Measurements from ENCODE around the gene TMEM54. TPM values are rescaled to one million over a fixed set of nuclear protein-coding genes. Genes with fewer than 3 reads are reported as not detected.

Gene TMEM54
- total and polyA plus RNA-seq, 2 donors (not counting 1 experiment from before 2014, with no cell fraction given): 0.13 TPM; not detected in 1

- no peak overlapping the region for H3K4me3 ChIP-seq (ENCODE audit: control extremely low read depth in 1 of 5, extremely low read depth in 1 of 5, insufficient read depth in 1 of 5, low read depth in 2 of 5, low read length in 4 of 5)
- H3K9ac ChIP-seq (ENCODE audit: low read length): no peak overlapping the region
- TF ChIP-seq EZH2 (IDR thresholded peaks at IDR 0.05; ENCODE audit: borderline replicate concordance, insufficient read depth, low read depth, low read length, poor library complexity, severe bottlenecking) (no peak), CTCF (IDR thresholded peaks at IDR 0.05) (no peak)
- no peaks in the 10 kb centered on the region for H3K27me3 ChIP-seq (replicated peaks in 1 of 4; ENCODE audit: control extremely low read depth in 1 of 4, control insufficient read depth in 3 of 4, insufficient read depth in 4 of 4, low read length in 3 of 4)
- no peak overlapping the region for H3K27ac Mint-ChIP-seq
- no peaks in the 10 kb centered on the region for H3K4me1 Mint-ChIP-seq
- no peak overlapping the region for H3K27ac ChIP-seq (ENCODE audit: low read length in 2 of 2)
- no peak overlapping the region for H3K4me3 Mint-ChIP-seq
- H3K9me3 ChIP-seq (ENCODE audit: control extremely low read depth in 1 of 3, control insufficient read depth in 2 of 3, insufficient read depth in 1 of 3, low read length in 2 of 3): no peaks in the 10 kb centered on the region
- DNase-seq: no peak
- no peaks in the 10 kb centered on the region for H3K27me3 Mint-ChIP-seq
- H3K9me3 Mint-ChIP-seq (ENCODE audit: insufficient read depth): no peaks in the 10 kb centered on the region
- no peak overlapping the region for H3K4me2 ChIP-seq (replicated peaks; ENCODE audit: low read depth, low read length, poor library complexity, severe bottlenecking)
- no peak for ATAC-seq (ENCODE audit: low read depth)
- POLR2A ChIA-PET: no interaction called here
- no peak overlapping the region for H2AFZ ChIP-seq (ENCODE audit: insufficient read depth, low read depth, low read length, poor library complexity, severe bottlenecking)
- WGBS (ENCODE audit: insufficient coverage): 99% methylated on average over 8 of the region's 13 CpGs
- no peaks in the 10 kb centered on the region for H3K79me2 ChIP-seq (ENCODE audit: control insufficient read depth, insufficient read depth, low read length)
- intact Hi-C loops (cut with micrococcal nuclease): no loop called here
- H3K36me3 ChIP-seq (replicated peaks in 1 of 2; ENCODE audit: control extremely low read depth in 1 of 2, control insufficient read depth in 1 of 2, extremely low read depth in 1 of 2, insufficient read depth in 2 of 2, low read length in 1 of 2): peaks cover 26 to 75% of the 10 kb centered on the region in 2 experiments
- H3K4me1 ChIP-seq (ENCODE audit: control insufficient read depth in 2 of 2, insufficient read depth in 2 of 2, low read length in 2 of 2): no peaks in the 10 kb centered on the region
- CTCF ChIA-PET: no interaction called here
- H4K20me1 ChIP-seq (ENCODE audit: control insufficient read depth, insufficient read depth, low read length, poor library complexity, severe bottlenecking): no peaks in the 10 kb centered on the region
These were observed 45.1 kb downstream of the TMEM54 start for GRCh38 chr1:32855861-32856617.

GRCh38 chr1:32848354-32849063 lies 52.7 kb downstream of the TMEM54 start:
- H3K9me3 Mint-ChIP-seq (ENCODE audit: insufficient read depth): no peaks in the 10 kb centered on the region

More at GRCh38 chr1:32848354-32849063, 52.7 kb downstream of the TMEM54 start:
- H3K4me1 ChIP-seq (ENCODE audit: control insufficient read depth in 2 of 2, insufficient read depth in 2 of 2, low read length in 2 of 2): no peaks in the 10 kb centered on the region
- H3K4me1 Mint-ChIP-seq: no peaks in the 10 kb centered on the region
- DNase-seq (no peak), ATAC-seq (ENCODE audit: low read depth) (no peak)
- H3K27me3 Mint-ChIP-seq: no peaks in the 10 kb centered on the region
- no peak overlapping the region for H3K4me3 ChIP-seq (ENCODE audit: control extremely low read depth in 1 of 5, extremely low read depth in 1 of 5, insufficient read depth in 1 of 5, low read depth in 2 of 5, low read length in 4 of 5)
- intact Hi-C loops (cut with micrococcal nuclease): no loop called here
- no peak overlapping the region for H2AFZ ChIP-seq (ENCODE audit: insufficient read depth, low read depth, low read length, poor library complexity, severe bottlenecking)
- no peaks in the 10 kb centered on the region for H4K20me1 ChIP-seq (ENCODE audit: control insufficient read depth, insufficient read depth, low read length, poor library complexity, severe bottlenecking)
- H3K27ac Mint-ChIP-seq: no peak overlapping the region
- H3K27me3 ChIP-seq (replicated peaks in 1 of 4; ENCODE audit: control extremely low read depth in 1 of 4, control insufficient read depth in 3 of 4, insufficient read depth in 4 of 4, low read length in 3 of 4): no peaks in the 10 kb centered on the region
- CTCF ChIA-PET: interaction anchor here (0.6 to 1.4 kb wide), 4 partner anchors 24 to 199 kb away, joined by 3 to 6 read pairs (median 4); no protein-coding TSS in a partner anchor
- peaks cover 0 to 8% (median 0%) of the 10 kb centered on the region in 3 donors for H3K9me3 ChIP-seq (ENCODE audit: control extremely low read depth in 1 of 3, control insufficient read depth in 2 of 3, insufficient read depth in 1 of 3, low read length in 2 of 3)
- peaks cover 13 to 46% of the 10 kb centered on the region in 2 experiments for H3K36me3 ChIP-seq (replicated peaks in 1 of 2; ENCODE audit: control extremely low read depth in 1 of 2, control insufficient read depth in 1 of 2, extremely low read depth in 1 of 2, insufficient read depth in 2 of 2, low read length in 1 of 2)
- no CpG with 5 or more reads among the region's 2 CpGs for WGBS (ENCODE audit: insufficient coverage)
- no peak overlapping the region for H3K9ac ChIP-seq (ENCODE audit: low read length)
- POLR2A ChIA-PET: no interaction called here
- no peak overlapping the region for H3K27ac ChIP-seq (ENCODE audit: low read length in 2 of 2)
- no peaks in the 10 kb centered on the region for H3K79me2 ChIP-seq (ENCODE audit: control insufficient read depth, insufficient read depth, low read length)
- no peak for TF ChIP-seq EZH2 (IDR thresholded peaks at IDR 0.05; ENCODE audit: borderline replicate concordance, insufficient read depth, low read depth, low read length, poor library complexity, severe bottlenecking)
- TF ChIP-seq CTCF (IDR thresholded peaks at IDR 0.05): no peak
- no peak overlapping the region for H3K4me2 ChIP-seq (replicated peaks; ENCODE audit: low read depth, low read length, poor library complexity, severe bottlenecking)
- H3K4me3 Mint-ChIP-seq: no peak overlapping the region
